HEK293T (cell line): ENCODE data around the gene LCN9.

Experiments used
- CTCF ChIA-PET: fragments of 350-600 bp; formaldehyde crosslinking; extraction: SDS; loops from one replicate; lab custom pipeline; 2021; ENCODE audit warnings: antibody characterized with exemption, inconsistent platforms; lab: Yijun Ruan, JAX
- POLR2A ChIA-PET: fragments of 350-600 bp; formaldehyde crosslinking; extraction: SDS; loops from one replicate; lab custom pipeline; 2020; ENCODE audit warnings: antibody characterized with exemption, inconsistent platforms; lab: Yijun Ruan, JAX
- DNase-seq: peaks from one replicate; pipeline ENCODE4 v3.0.0; 2012; ENCODE audit warnings: mixed read lengths; ENCODE audit errors: extremely low spot score
- ARNT ChIP-seq: fragments of 450-650 bp; IDR thresholded peaks from 2 replicates; pipeline ENCODE4 v1.6.1; 2017; ENCODE audit warnings: mild to moderate bottlenecking
- BHLHE40 ChIP-seq: fragments of 450-650 bp; IDR thresholded peaks from 2 replicates; pipeline ENCODE4 v1.6.1; 2016; ENCODE audit warnings: mild to moderate bottlenecking, moderate library complexity, borderline replicate concordance
- CTBP1 ChIP-seq: fragments of 450-650 bp; IDR thresholded peaks from 2 replicates; pipeline ENCODE4 v1.6.1; 2016; ENCODE audit warnings: borderline replicate concordance
- ELF4 ChIP-seq: fragments of 450-650 bp; IDR thresholded peaks from 2 replicates; pipeline ENCODE4 v1.6.1; 2017; ENCODE audit warnings: antibody characterized with exemption
- FOXA1 ChIP-seq: fragments of 450-650 bp; IDR thresholded peaks from 2 replicates; pipeline ENCODE4 v1.6.1; 2016; ENCODE audit warnings: mild to moderate bottlenecking
- FOXK2 ChIP-seq: fragments of 450-650 bp; IDR thresholded peaks from 2 replicates; pipeline ENCODE4 v1.6.1; 2016; ENCODE audit warnings: mild to moderate bottlenecking
- FOXM1 ChIP-seq: fragments of 450-650 bp; IDR thresholded peaks from 2 replicates; pipeline ENCODE4 v1.6.1; 2017; ENCODE audit warnings: mild to moderate bottlenecking, borderline replicate concordance
- HDGF ChIP-seq: fragments of 450-650 bp; IDR thresholded peaks from 2 replicates; pipeline ENCODE4 v1.6.1; 2017; ENCODE audit warnings: antibody characterized with exemption, borderline replicate concordance
- L3MBTL2 ChIP-seq: fragments of 450-650 bp; conservative IDR thresholded peaks from 2 replicates; pipeline ENCODE4 v1.6.1; 2016; ENCODE audit warnings: mild to moderate bottlenecking
- LEF1 ChIP-seq: fragments of 450-650 bp; IDR thresholded peaks from 2 replicates; pipeline ENCODE4 v1.6.1; 2017; ENCODE audit warnings: mild to moderate bottlenecking, borderline replicate concordance
- NFRKB ChIP-seq: fragments of 450-650 bp; IDR thresholded peaks from 2 replicates; pipeline ENCODE4 v1.6.1; 2016; ENCODE audit warnings: mild to moderate bottlenecking, moderate library complexity
- SP1 ChIP-seq: fragments of 450-650 bp; IDR thresholded peaks from 2 replicates; pipeline ENCODE4 v1.6.1; 2017
- SUZ12 ChIP-seq: fragments of 450-650 bp; IDR thresholded peaks from 2 replicates; pipeline ENCODE4 v1.6.1; 2016; ENCODE audit warnings: mild to moderate bottlenecking
- TARDBP ChIP-seq: fragments of 450-650 bp; IDR thresholded peaks from 2 replicates; pipeline ENCODE4 v1.6.1; 2016
- ZNF384 ChIP-seq: fragments of 450-650 bp; IDR thresholded peaks from 2 replicates; pipeline ENCODE4 v1.6.1; 2016
- TF ChIP-seq, protein P1 (sequence below): fragments of 450-650 bp; IDR thresholded peaks from 2 replicates; pipeline ENCODE4 v1.6.1; 2016

The LCN9 gene

DNA sequence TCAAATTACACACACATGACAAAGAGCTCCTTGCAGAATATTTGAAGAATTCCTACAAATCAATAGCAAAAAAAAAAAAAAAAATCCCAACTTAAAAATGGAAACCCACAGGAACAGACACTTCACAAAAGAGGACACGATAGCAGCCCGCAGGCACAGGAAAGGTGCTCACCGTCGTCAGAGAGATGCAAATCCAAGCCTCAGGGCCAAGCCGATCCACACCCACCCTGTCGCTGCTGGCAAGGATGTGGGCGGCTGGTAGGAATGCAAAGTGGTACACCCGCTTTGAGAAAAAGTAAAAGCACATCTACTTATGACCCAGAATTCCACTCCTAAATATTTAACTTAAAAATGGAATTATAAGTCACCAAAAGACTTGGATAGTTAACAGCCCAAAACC is 10.8 kb downstream of the LCN9 start:
- no peak for DNase-seq

DNA sequence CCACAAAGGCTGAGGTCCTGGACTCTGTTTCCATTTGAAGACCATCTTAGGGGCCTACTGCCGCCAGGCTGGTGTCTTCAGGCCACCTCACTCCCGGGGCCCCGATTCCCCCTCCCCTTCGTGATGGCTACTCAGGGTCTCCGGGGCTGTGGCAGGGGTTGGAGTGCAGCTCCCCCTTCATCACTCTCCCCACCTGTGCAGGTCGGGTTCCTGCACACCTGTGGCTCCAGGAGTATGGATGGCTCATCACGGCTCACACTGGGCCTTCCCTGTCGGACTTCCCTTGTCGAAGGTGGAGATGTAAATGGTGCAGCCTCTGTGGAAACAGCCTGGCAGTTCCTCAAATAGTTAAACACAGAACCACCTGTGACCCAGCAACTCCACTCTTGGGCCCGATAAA is 11.9 kb downstream of the LCN9 start:
- DNase-seq: no peak
- CTCF ChIA-PET: no interaction called here
- TF ChIP-seq ELF4 (no peak), HDGF (no peak), FOXM1 (no peak), CTBP1 (no peak), ZNF384 (no peak), BHLHE40 (no peak), L3MBTL2 (no peak), SP1 (no peak), TARDBP (no peak), LEF1 (no peak), NFRKB (no peak), SUZ12 (no peak), FOXA1 (no peak)
- POLR2A ChIA-PET: no interaction called here

More for the DNA sequence above, 10.8 kb downstream of the LCN9 start:
- ChIA-PET CTCF (no interaction called here), POLR2A (no interaction called here)
- TF ChIP-seq, protein P1, sequence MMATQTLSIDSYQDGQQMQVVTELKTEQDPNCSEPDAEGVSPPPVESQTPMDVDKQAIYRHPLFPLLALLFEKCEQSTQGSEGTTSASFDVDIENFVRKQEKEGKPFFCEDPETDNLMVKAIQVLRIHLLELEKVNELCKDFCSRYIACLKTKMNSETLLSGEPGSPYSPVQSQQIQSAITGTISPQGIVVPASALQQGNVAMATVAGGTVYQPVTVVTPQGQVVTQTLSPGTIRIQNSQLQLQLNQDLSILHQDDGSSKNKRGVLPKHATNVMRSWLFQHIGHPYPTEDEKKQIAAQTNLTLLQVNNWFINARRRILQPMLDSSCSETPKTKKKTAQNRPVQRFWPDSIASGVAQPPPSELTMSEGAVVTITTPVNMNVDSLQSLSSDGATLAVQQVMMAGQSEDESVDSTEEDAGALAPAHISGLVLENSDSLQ: no peak
- TF ChIP-seq L3MBTL2 (no peak), SUZ12 (no peak), CTBP1 (no peak), TARDBP (no peak), SP1 (no peak), FOXA1 (no peak), FOXM1 (no peak), NFRKB (no peak), BHLHE40 (no peak), HDGF (no peak), FOXK2 (no peak), ZNF384 (no peak), LEF1 (no peak), ELF4 (no peak)

DNA sequence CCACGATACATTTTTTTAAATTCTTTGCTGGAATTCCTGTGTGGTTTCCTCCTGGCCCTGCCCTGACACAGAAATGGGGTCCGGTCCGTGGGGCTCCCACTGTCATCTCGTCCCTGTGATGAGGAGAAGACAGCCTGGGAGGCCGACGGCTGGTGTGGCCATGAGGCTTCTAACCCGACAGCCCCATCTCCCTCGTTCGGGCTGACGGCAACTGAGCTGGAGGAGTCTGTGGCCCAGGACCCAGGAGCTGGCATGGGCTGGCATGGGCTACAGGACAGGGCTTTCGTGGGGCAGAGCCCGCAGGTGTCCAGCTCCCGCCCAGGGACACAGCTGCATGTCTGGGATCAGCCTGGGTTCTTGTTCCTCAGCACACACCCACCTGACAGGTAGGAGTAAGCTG is 13.8 kb downstream of the LCN9 start:
- no peak for DNase-seq
- ChIA-PET POLR2A (no interaction called here), CTCF (no interaction called here)
- TF ChIP-seq LEF1 (no peak), L3MBTL2 (no peak), SUZ12 (no peak), ELF4 (no peak), NFRKB (no peak), ZNF384 (no peak), HDGF (no peak), CTBP1 (no peak), BHLHE40 (no peak), ARNT (no peak), FOXK2 (no peak), FOXM1 (no peak), TARDBP (no peak), SP1 (no peak), FOXA1 (no peak)
- TF ChIP-seq, protein P1: no peak

GRCh38 chr9:135677641-135678168 is 14.6 kb downstream of the LCN9 start:
- ChIA-PET POLR2A (no interaction called here), CTCF (no interaction called here)
- no peak for DNase-seq
- TF ChIP-seq LEF1: no peak
- no peak for TF ChIP-seq ZNF384
- TF ChIP-seq FOXK2: no peak
- TF ChIP-seq, protein P1: no peak
- no peak for TF ChIP-seq FOXA1
- TF ChIP-seq NFRKB: no peak
- TF ChIP-seq BHLHE40: no peak
- no peak for TF ChIP-seq TARDBP
- no peak for TF ChIP-seq HDGF
- no peak for TF ChIP-seq ARNT
- TF ChIP-seq SUZ12: no peak
- TF ChIP-seq ELF4: no peak
- TF ChIP-seq L3MBTL2: no peak
- TF ChIP-seq FOXM1: no peak
- no peak for TF ChIP-seq SP1
- TF ChIP-seq CTBP1: no peak

- DNase-seq: no peak
- ChIA-PET CTCF (no interaction called here), POLR2A (no interaction called here)
- TF ChIP-seq NFRKB: no peak
- no peak for TF ChIP-seq HDGF
- TF ChIP-seq SP1: no peak
- no peak for TF ChIP-seq TARDBP
- no peak for TF ChIP-seq BHLHE40
- TF ChIP-seq ZNF384: no peak
- TF ChIP-seq FOXA1: no peak
- TF ChIP-seq CTBP1: no peak
- TF ChIP-seq ELF4: no peak
- TF ChIP-seq LEF1: no peak
- TF ChIP-seq SUZ12: no peak
- no peak for TF ChIP-seq L3MBTL2
Measured at GRCh38 chr9:135678236-135679017, 15.3 kb downstream of the LCN9 start.

DNA sequence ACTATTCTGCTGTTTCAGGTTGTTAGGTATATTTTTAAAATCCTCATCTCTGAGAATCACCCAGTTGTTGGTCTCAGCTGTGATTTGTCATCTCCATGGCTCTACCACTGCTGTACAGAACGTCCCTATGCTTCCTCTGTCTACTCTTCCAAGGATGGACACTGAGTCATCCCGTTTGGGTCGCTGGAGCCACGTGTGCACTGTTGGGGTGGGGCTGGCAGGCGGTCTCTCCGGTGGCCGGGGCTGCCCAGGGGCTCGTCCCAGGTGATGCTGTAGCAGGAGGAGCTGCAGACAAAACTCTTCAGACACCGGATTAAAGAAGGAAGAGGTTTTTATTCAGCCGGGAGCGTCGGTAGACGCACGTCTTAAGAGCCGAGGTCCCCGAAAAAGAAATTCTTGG is 16.9 kb downstream of the LCN9 start:
- POLR2A ChIA-PET: no interaction called here
- TF ChIP-seq LEF1 (no peak), FOXA1 (no peak), ARNT (no peak), SUZ12 (no peak), NFRKB (no peak)
- CTCF ChIA-PET: no interaction called here
- no peak for DNase-seq
